Measurements from ENCODE around the gene SFXN2.

SFXN2 gene

GRCh38 chr10:102701796-102702195 lies 12.6 kb upstream of the SFXN2 start:
- Histone ChIP-seq H3K4me3 (replicated peaks; ENCODE audit: insufficient read depth, low read length) (no peak overlapping the region), H3K27ac (replicated peaks) (no peak overlapping the region), H3K27me3 (ENCODE audit: insufficient read depth, poor library complexity, severe bottlenecking) (no peaks in the 10 kb centered on the region)
- no peak for TF ChIP-seq SPI1 (IDR thresholded peaks at IDR 0.05; ENCODE audit: borderline replicate concordance, low read depth)
- no peak for TF ChIP-seq POLR2AphosphoS5 (IDR thresholded peaks at IDR 0.05; ENCODE audit: low read depth)
- TF ChIP-seq CTCF (IDR thresholded peaks at IDR 0.05; ENCODE audit: insufficient read depth, low read length): no peak
- no peak for DNase-seq (ENCODE audit: low read depth in 1 of 2, low spot score in 1 of 2)

- H3K27me3 ChIP-seq (ENCODE audit: insufficient read depth, poor library complexity, severe bottlenecking): no peaks in the 10 kb centered on the region
Measured at GRCh38 chr10:102702742-102703141, 11.7 kb upstream of the SFXN2 start.

GRCh38 chr10:102704915-102705314 lies 9.5 kb upstream of the SFXN2 start:
- H3K4me3 ChIP-seq (replicated peaks; ENCODE audit: insufficient read depth, low read length): no peak overlapping the region
- no peak for DNase-seq (ENCODE audit: low read depth in 1 of 2, low spot score in 1 of 2)
- no peak for TF ChIP-seq REST (IDR thresholded peaks at IDR 0.05; ENCODE audit: insufficient replicate concordance, low read depth)
- TF ChIP-seq CTCF (IDR thresholded peaks at IDR 0.05; ENCODE audit: insufficient read depth, low read length): no peak
- no peak for TF ChIP-seq GABPA (IDR thresholded peaks at IDR 0.05; ENCODE audit: low read depth)
- no peak for TF ChIP-seq POLR2AphosphoS5 (IDR thresholded peaks at IDR 0.05; ENCODE audit: low read depth)
- TF ChIP-seq SPI1 (IDR thresholded peaks at IDR 0.05; ENCODE audit: borderline replicate concordance, low read depth): no peak
- no peaks in the 10 kb centered on the region for H3K27me3 ChIP-seq (ENCODE audit: insufficient read depth, poor library complexity, severe bottlenecking)
- H3K27ac ChIP-seq (replicated peaks): no peak overlapping the region

More at GRCh38 chr10:102702742-102703141, 11.7 kb upstream of the SFXN2 start:
- TF ChIP-seq POLR2AphosphoS5 (IDR thresholded peaks at IDR 0.05; ENCODE audit: low read depth) (no peak), GABPA (IDR thresholded peaks at IDR 0.05; ENCODE audit: low read depth) (no peak), REST (IDR thresholded peaks at IDR 0.05; ENCODE audit: insufficient replicate concordance, low read depth) (no peak), CTCF (IDR thresholded peaks at IDR 0.05; ENCODE audit: insufficient read depth, low read length) (no peak), SPI1 (IDR thresholded peaks at IDR 0.05; ENCODE audit: borderline replicate concordance, low read depth) (no peak)
- DNase-seq (ENCODE audit: low read depth in 1 of 2, low spot score in 1 of 2): no peak
- no peak overlapping the region for H3K27ac ChIP-seq (replicated peaks)
- no peak overlapping the region for H3K4me3 ChIP-seq (replicated peaks; ENCODE audit: insufficient read depth, low read length)

- Histone ChIP-seq H3K27ac (replicated peaks) (peak overlapping the region; percentile 24; the same call in 1 of the 2 replicates), H3K27me3 (ENCODE audit: insufficient read depth, poor library complexity, severe bottlenecking) (no peaks in the 10 kb centered on the region), H3K4me3 (replicated peaks; ENCODE audit: insufficient read depth, low read length) (no peak overlapping the region)
- DNase-seq (ENCODE audit: low read depth in 1 of 2, low spot score in 1 of 2): no peak
- TF ChIP-seq POLR2AphosphoS5 (IDR thresholded peaks at IDR 0.05; ENCODE audit: low read depth) (no peak), CTCF (IDR thresholded peaks at IDR 0.05; ENCODE audit: insufficient read depth, low read length) (no peak), GABPA (IDR thresholded peaks at IDR 0.05; ENCODE audit: low read depth) (no peak), SPI1 (IDR thresholded peaks at IDR 0.05; ENCODE audit: borderline replicate concordance, low read depth) (no peak), REST (IDR thresholded peaks at IDR 0.05; ENCODE audit: insufficient replicate concordance, low read depth) (no peak)
Measured at GRCh38 chr10:102705531-102705930, 8.9 kb upstream of the SFXN2 start.

Data from HL-60 (cell line).